ENCODE data around the gene TMEM109.

- TF ChIP-seq CTCF (IDR thresholded peaks at IDR 0.05; ENCODE audit: insufficient read depth, low read length) (no peak), POLR2AphosphoS5 (IDR thresholded peaks at IDR 0.05; ENCODE audit: low read depth) (no peak), REST (IDR thresholded peaks at IDR 0.05; ENCODE audit: insufficient replicate concordance, low read depth) (no peak)
These were observed 11.3 kb upstream of the TMEM109 start for GRCh38 chr11:60902625-60903024.
